Lower leg skin (tissue), 3 donors: ENCODE data around the gene SAFB2.

Experiments
- POLR2A ChIP-seq, 2 donors: fragments of 450-650 bp; IDR thresholded peaks; one replicate each; pipeline ENCODE4 v1.6.1; 2016 to 2017; ENCODE audit warnings: antibody characterized with exemption in 2 of 2, mild to moderate bottlenecking in 1 of 2, moderate library complexity in 1 of 2
- TF ChIP-seq, protein P1 (sequence below), 3 donors: fragments of 450-650 bp; IDR thresholded peaks; one replicate each; pipeline ENCODE4 v1.5.1; 2016; ENCODE audit warnings: antibody characterized with exemption in 3 of 3, mild to moderate bottlenecking in 3 of 3, moderate library complexity in 2 of 3

GRCh38 chr19:5623397-5624017, 931 bp upstream of the SAFB2 start:
- TF ChIP-seq, protein P1, sequence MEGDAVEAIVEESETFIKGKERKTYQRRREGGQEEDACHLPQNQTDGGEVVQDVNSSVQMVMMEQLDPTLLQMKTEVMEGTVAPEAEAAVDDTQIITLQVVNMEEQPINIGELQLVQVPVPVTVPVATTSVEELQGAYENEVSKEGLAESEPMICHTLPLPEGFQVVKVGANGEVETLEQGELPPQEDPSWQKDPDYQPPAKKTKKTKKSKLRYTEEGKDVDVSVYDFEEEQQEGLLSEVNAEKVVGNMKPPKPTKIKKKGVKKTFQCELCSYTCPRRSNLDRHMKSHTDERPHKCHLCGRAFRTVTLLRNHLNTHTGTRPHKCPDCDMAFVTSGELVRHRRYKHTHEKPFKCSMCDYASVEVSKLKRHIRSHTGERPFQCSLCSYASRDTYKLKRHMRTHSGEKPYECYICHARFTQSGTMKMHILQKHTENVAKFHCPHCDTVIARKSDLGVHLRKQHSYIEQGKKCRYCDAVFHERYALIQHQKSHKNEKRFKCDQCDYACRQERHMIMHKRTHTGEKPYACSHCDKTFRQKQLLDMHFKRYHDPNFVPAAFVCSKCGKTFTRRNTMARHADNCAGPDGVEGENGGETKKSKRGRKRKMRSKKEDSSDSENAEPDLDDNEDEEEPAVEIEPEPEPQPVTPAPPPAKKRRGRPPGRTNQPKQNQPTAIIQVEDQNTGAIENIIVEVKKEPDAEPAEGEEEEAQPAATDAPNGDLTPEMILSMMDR (IDR thresholded peaks at IDR 0.05), result no peak
- TF ChIP-seq POLR2A (IDR thresholded peaks at IDR 0.05), result no peak
